ENCODE data around the gene TBX18.

Gene TBX18

GRCh38 chr6:84645563-84646266 lies 118.7 kb downstream of the TBX18 start:
- Histone ChIP-seq H3K27ac (ENCODE audit: low read depth, low read length, severe bottlenecking) (peak overlapping the region; percentile 88), H3K4me3 (ENCODE audit: extremely low read depth, insufficient read depth, low read length, poor library complexity, severe bottlenecking) (no peak overlapping the region)

GRCh38 chr6:84645000-84645399 lies 119.4 kb downstream of the TBX18 start:
- Histone ChIP-seq H3K36me3 (ENCODE audit: control insufficient read depth, insufficient read depth, low read length) (no peaks in the 10 kb centered on the region), H3K4me3 (ENCODE audit: extremely low read depth, insufficient read depth, low read length, poor library complexity, severe bottlenecking) (no peak overlapping the region), H3K9me3 (ENCODE audit: control insufficient read depth, low read length) (no peaks in the 10 kb centered on the region), H3K4me1 (ENCODE audit: control insufficient read depth, insufficient read depth, low read length, poor library complexity, severe bottlenecking) (peaks cover 43% of the 10 kb centered on the region), H3K27ac (ENCODE audit: low read depth, low read length, severe bottlenecking) (peak overlapping the region; percentile 88)

More at GRCh38 chr6:84645563-84646266, 118.7 kb downstream of the TBX18 start:
- H3K4me1 ChIP-seq (ENCODE audit: control insufficient read depth, insufficient read depth, low read length, poor library complexity, severe bottlenecking) = peaks cover 43% of the 10 kb centered on the region
- no peaks in the 10 kb centered on the region for H3K36me3 ChIP-seq (ENCODE audit: control insufficient read depth, insufficient read depth, low read length)
- 78 to 90% methylated on average over 2 of the region's 4 CpGs for WGBS, 2 experiments (ENCODE audit: insufficient coverage in 2 of 2)
- no peaks in the 10 kb centered on the region for H3K9me3 ChIP-seq (ENCODE audit: control insufficient read depth, low read length)

DNA sequence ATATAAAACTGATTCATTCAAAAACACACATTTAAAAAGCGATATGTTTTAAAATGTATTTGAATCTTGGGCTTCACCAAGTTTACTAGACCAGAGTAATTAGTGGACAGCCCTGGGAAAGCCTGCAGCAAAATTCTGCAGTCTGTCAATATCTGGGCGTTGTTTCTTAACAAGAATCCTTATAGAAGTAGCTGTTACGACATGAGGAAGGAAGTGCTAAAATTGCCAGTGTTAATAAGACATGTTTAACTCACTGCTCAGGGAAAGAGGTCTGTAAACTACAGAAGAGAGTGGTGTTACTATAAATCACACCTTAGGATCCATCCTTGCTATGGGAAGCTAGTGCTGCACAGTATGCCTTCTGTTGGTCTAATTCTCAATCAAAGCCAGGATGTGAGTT lies 120.6 kb downstream of the TBX18 start:
- Histone ChIP-seq H3K36me3 (ENCODE audit: control insufficient read depth, insufficient read depth, low read length) (no peaks in the 10 kb centered on the region), H3K4me1 (ENCODE audit: control insufficient read depth, insufficient read depth, low read length, poor library complexity, severe bottlenecking) (peaks cover 48% of the 10 kb centered on the region), H3K4me3 (ENCODE audit: extremely low read depth, insufficient read depth, low read length, poor library complexity, severe bottlenecking) (no peak overlapping the region), H3K9me3 (ENCODE audit: control insufficient read depth, low read length) (no peaks in the 10 kb centered on the region), H3K27ac (ENCODE audit: low read depth, low read length, severe bottlenecking) (no peak overlapping the region)
- 95 to 100% methylated on average over 2 of the region's 3 CpGs for WGBS, 2 experiments (ENCODE audit: insufficient coverage in 2 of 2)

GRCh38 chr6:84641076-84641475 lies 123.3 kb downstream of the TBX18 start:
- Histone ChIP-seq H3K27ac (ENCODE audit: low read depth, low read length, severe bottlenecking) (no peak overlapping the region), H3K36me3 (ENCODE audit: control insufficient read depth, insufficient read depth, low read length) (no peaks in the 10 kb centered on the region), H3K4me3 (ENCODE audit: extremely low read depth, insufficient read depth, low read length, poor library complexity, severe bottlenecking) (no peak overlapping the region), H3K9me3 (ENCODE audit: control insufficient read depth, low read length) (no peaks in the 10 kb centered on the region), H3K4me1 (ENCODE audit: control insufficient read depth, insufficient read depth, low read length, poor library complexity, severe bottlenecking) (peaks cover 45% of the 10 kb centered on the region)
- WGBS, 2 experiments (ENCODE audit: insufficient coverage in 2 of 2) = 90 to 93% methylated on average over 2 to 3 of the region's 4 CpGs

DNA sequence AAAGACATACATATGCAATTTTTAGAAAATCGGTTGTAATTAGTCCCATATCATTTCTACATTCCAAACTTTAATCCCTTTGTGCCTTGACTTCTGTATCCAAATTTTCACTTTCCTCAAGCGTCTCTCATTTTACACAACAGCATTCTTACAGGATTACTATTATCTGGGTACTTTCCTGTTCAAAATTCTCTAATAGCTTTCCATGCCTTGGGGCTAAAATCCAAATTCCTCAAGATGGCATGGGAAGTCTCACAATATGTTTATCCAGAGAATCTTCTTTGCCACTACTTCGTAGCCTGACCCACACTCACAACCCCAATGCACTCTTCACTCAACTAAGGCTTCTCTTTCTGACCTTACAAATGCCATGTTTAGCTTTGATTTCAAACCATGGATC lies 125.0 kb downstream of the TBX18 start:
- H3K36me3 ChIP-seq (ENCODE audit: control insufficient read depth, insufficient read depth, low read length) = no peaks in the 10 kb centered on the region
- H3K9me3 ChIP-seq (ENCODE audit: control insufficient read depth, low read length) = no peaks in the 10 kb centered on the region
- H3K4me3 ChIP-seq (ENCODE audit: extremely low read depth, insufficient read depth, low read length, poor library complexity, severe bottlenecking) = no peak overlapping the region
- peaks cover 47% of the 10 kb centered on the region for H3K4me1 ChIP-seq (ENCODE audit: control insufficient read depth, insufficient read depth, low read length, poor library complexity, severe bottlenecking)
- no peak overlapping the region for H3K27ac ChIP-seq (ENCODE audit: low read depth, low read length, severe bottlenecking)
- 85 to 98% methylated on average over 3 of the region's 3 CpGs for WGBS, 2 experiments (ENCODE audit: insufficient coverage in 2 of 2)

- Histone ChIP-seq H3K4me1 (ENCODE audit: control insufficient read depth, insufficient read depth, low read length, poor library complexity, severe bottlenecking) (peaks cover 39% of the 10 kb centered on the region), H3K36me3 (ENCODE audit: control insufficient read depth, insufficient read depth, low read length) (no peaks in the 10 kb centered on the region), H3K9me3 (ENCODE audit: control insufficient read depth, low read length) (no peaks in the 10 kb centered on the region), H3K27ac (ENCODE audit: low read depth, low read length, severe bottlenecking) (no peak overlapping the region), H3K4me3 (ENCODE audit: extremely low read depth, insufficient read depth, low read length, poor library complexity, severe bottlenecking) (no peak overlapping the region)
- no CpG with 5 or more reads among the region's 3 CpGs for WGBS, 2 experiments (ENCODE audit: insufficient coverage in 2 of 2)
These were observed 126.1 kb downstream of the TBX18 start for GRCh38 chr6:84638286-84638685.
